Measurements from ENCODE around the gene PTPRN2.

GRCh38 chr7:157996359-157997079, 591.1 kb downstream of the PTPRN2 start:
- TF ChIP-seq CTCF (conservative IDR thresholded peaks at IDR 0.05 in 1 of 2, IDR thresholded peaks at IDR 0.05 in 1 of 2; ENCODE audit: low read depth in 1 of 2, low read length in 2 of 2) = no peak
- no peak for TF ChIP-seq EZH2 (IDR thresholded peaks at IDR 0.05; ENCODE audit: low read length, missing control alignments)

Data from fibroblast of lung (primary cell).